Lung (tissue), 12 donors: Measurements from ENCODE around the gene PCNT. TPM values are rescaled to one million over a fixed set of nuclear protein-coding genes. Genes with fewer than 3 reads are reported as not detected.

Experiments
- ATAC-seq: fragments of 200-7000 bp; cut with Tn5 transposase; one replicate; pipeline ENCODE4 v1.9.1; 2020; ENCODE audit warnings: moderate number of reproducible peaks; ENCODE audit not compliant: insufficient read depth, low FRiP score
- DNase-seq, 3 donors: peaks; one replicate each; pipeline ENCODE4 v3.0.0-alpha.2; 2013 to 2017
- H3K27ac ChIP-seq, 2 donors: one replicate each; pipeline ENCODE4 v1.5.1; 2013; ENCODE audit warnings: mild to moderate bottlenecking in 2 of 2, moderate library complexity in 2 of 2, control low read depth in 1 of 2, inconsistent platforms in 1 of 2, low read depth in 1 of 2, low read length in 1 of 2
- H3K27me3 ChIP-seq, 3 donors: one replicate each; pipeline ENCODE4 v1.5.1; 2013; ENCODE audit warnings: low read length in 2 of 3; ENCODE audit not compliant: control insufficient read depth in 3 of 3, insufficient read depth in 3 of 3
- H3K36me3 ChIP-seq, 4 donors: one replicate each; pipeline ENCODE4 v1.5.1; 2013; ENCODE audit warnings: low read length in 4 of 4, mild to moderate bottlenecking in 1 of 4, moderate library complexity in 1 of 4; ENCODE audit not compliant: control insufficient read depth in 4 of 4, insufficient read depth in 4 of 4
- H3K4me1 ChIP-seq, 5 donors: one replicate each; pipeline ENCODE4 v1.5.1; 2013; ENCODE audit warnings: low read length in 5 of 5, mild to moderate bottlenecking in 2 of 5, moderate library complexity in 1 of 5; ENCODE audit not compliant: control insufficient read depth in 5 of 5, insufficient read depth in 5 of 5
- H3K4me3 ChIP-seq: one replicate; pipeline ENCODE4 v1.5.1; 2013; ENCODE audit warnings: mild to moderate bottlenecking, control low read depth, moderate library complexity
- H3K9ac ChIP-seq, 2 donors: one replicate each; pipeline ENCODE4 v1.5.1; 2013; ENCODE audit warnings: low read length in 2 of 2, control low read depth in 1 of 2; ENCODE audit not compliant: insufficient read depth in 1 of 2
- H3K9me3 ChIP-seq, 4 donors: one replicate each; pipeline ENCODE4 v1.5.1; 2013; ENCODE audit warnings: low read length in 3 of 4, mild to moderate bottlenecking in 1 of 4, moderate library complexity in 1 of 4; ENCODE audit not compliant: control insufficient read depth in 4 of 4, insufficient read depth in 3 of 4
- CTCF ChIP-seq: IDR thresholded peaks from 2 replicates; pipeline ENCODE4 v1.5.1; 2012; ENCODE audit warnings: mild to moderate bottlenecking; ENCODE audit errors: control extremely low read depth, extremely low read depth
- WGBS, 2 donors: extraction: QIAGEN DNeasy Blood & Tissue Kit; methylation state at CpG; one replicate each; pipeline ENCODE4 v1.1.7; 2013; 5-methylcytosine and 5-hydroxymethylcytosine counted together
- polyA plus RNA-seq, 2 donors: library from polyadenylated mRNA; stranded (reverse); fragments of 200-250 nt; gene quantifications; one replicate each; pipeline ENCODE4 v1.2.1, GENCODE V29; 2013
- total RNA-seq, 2 donors: library from RNA; depleted of rRNA in 1 of 2; stranded (reverse); fragments of >200 nt in 1 of 2; gene quantifications; one replicate each; pipeline ENCODE4 v1.2.1, GENCODE V29; 2014 to 2021
- donor health status: control.
- donor health status: control.
- donor health status: Bipolar disorder and iron deficiency.
- donor health status: healthy.
- donor health status: DM: yes; HTN: yes; CAD: no.

The PCNT gene
- total and polyA plus RNA-seq, 4 donors = 9.8 to 37.2 (median 18.5) TPM

- DNase-seq (no peak), ATAC-seq (no peak)
- Histone ChIP-seq H3K4me3 (no peak overlapping the region), H3K27me3 (no peaks in the 10 kb centered on the region), H3K27ac (no peak overlapping the region), H3K9ac (no peak overlapping the region), H3K4me1 (peaks cover 0 to 11% (median 7%) of the 10 kb centered on the region in 5 donors), H3K36me3 (peaks cover 5 to 22% (median 8%) of the 10 kb centered on the region in 4 donors), H3K9me3 (peaks cover 0 to 1% (median 0%) of the 10 kb centered on the region in 4 donors)
- TF ChIP-seq CTCF = no peak
- WGBS, 2 donors = 75 to 90% methylated on average over 4 of the region's 4 CpGs
Measured at GRCh38 chr21:46327711-46328110, 3.8 kb downstream of the PCNT start.

GRCh38 chr21:46328151-46328550, 4.2 kb downstream of the PCNT start:
- H3K27me3 ChIP-seq = no peaks in the 10 kb centered on the region
- DNase-seq = no peak
- H3K4me3 ChIP-seq = no peak overlapping the region
- H3K9ac ChIP-seq = no peak overlapping the region
- ATAC-seq = no peak
- no peak for TF ChIP-seq CTCF
- peaks cover 5 to 22% (median 8%) of the 10 kb centered on the region in 4 donors for H3K36me3 ChIP-seq
- 79 to 80% methylated on average over 5 of the region's 5 CpGs for WGBS, 2 donors
- H3K4me1 ChIP-seq = peaks cover 0 to 11% (median 3%) of the 10 kb centered on the region in 5 donors
- H3K27ac ChIP-seq = no peak overlapping the region
- H3K9me3 ChIP-seq = peaks cover 0 to 1% (median 0%) of the 10 kb centered on the region in 4 donors

GRCh38 chr21:46329796-46330195, 5.8 kb downstream of the PCNT start:
- Histone ChIP-seq H3K27ac (no peak overlapping the region), H3K9me3 (peaks cover 0 to 1% (median 0%) of the 10 kb centered on the region in 4 donors), H3K36me3 (peaks cover 9 to 25% (median 13%) of the 10 kb centered on the region in 4 donors), H3K4me3 (no peak overlapping the region), H3K4me1 (peaks cover 0 to 11% (median 2%) of the 10 kb centered on the region in 5 donors), H3K9ac (no peak overlapping the region), H3K27me3 (no peaks in the 10 kb centered on the region)
- DNase-seq (no peak), ATAC-seq (no peak)
- TF ChIP-seq CTCF = no peak
- 92 to 98% methylated on average over 2 of the region's 2 CpGs for WGBS, 2 donors
